GM18951 (cell line): Measurements from ENCODE around the gene YWHAH.

Source experiments
- POLR2A ChIP-seq: IDR thresholded peaks from 4 replicates; pipeline ENCODE4 v1.6.1; 2011; ENCODE audit warnings: mild to moderate bottlenecking; ENCODE audit not compliant: insufficient read length, insufficient read depth; ENCODE audit errors: extremely low read depth
- in situ Hi-C: fragments of 300-500 bp; cut with MboI; formaldehyde crosslinking; loops from one replicate; pipeline ENCODE4 v1.12.0; 2022; ENCODE audit warnings: low sequenced_read_pairs, mixed read lengths, inconsistent platforms; ENCODE audit not compliant: unreplicated experiment

Gene YWHAH

DNA sequence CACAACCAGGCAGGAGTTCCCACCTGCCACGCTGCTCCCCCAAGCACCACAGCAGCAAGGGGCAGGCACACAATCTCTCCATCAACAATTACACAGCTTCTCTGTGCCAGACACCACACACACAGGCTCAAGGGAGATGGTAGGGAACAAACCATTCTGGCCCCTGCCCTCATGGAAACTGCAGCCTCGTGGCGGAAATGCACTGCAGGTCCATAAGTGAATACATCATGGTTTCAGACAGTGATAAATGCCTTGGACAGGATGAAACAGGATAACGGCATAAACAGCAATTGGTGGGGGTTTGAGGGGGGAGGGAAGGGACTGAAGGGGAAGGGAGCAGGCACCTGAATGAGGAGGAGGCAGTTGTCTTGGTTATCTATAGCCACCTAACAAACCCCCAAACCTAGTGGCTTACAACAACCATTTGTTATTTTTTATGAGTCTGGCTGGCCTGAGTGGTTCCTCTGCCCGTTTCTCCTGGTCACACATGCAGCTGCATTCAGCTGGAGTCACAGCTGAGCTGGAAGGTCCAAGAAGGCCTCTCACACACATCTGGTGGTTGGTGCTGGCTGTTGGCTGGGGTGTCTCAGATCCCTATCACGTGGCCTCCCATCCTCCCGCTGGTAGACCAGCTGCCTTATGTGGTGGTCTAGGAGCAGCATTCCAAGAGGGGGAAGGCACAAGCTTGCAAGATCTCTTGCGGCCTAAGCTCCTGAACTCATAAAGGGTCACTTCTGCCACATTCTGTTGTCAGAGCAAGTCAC is 15.0 kb upstream of the YWHAH start:
- TF ChIP-seq POLR2A: no peak
- in situ Hi-C loops: no loop called here

DNA sequence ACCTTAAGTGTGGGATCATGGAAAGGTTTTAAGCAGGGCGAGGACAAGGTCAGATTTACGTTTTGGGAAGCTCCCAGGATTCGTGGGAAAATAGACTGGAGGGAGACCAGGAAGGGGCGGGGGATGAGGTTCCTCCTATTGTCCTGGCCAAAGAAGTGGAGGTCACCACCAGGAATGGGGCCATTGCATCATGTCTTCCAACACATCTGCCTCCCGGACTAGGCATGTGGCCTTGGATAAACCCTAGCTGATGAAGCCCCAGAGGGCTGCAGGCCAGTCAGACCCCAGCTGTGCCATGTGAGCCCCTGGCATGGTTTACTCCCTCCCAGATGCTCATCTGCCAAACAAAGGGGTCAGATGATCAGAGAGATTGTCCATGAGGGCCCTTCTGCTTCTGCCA is 11.5 kb upstream of the YWHAH start:
- TF ChIP-seq POLR2A: no peak
- in situ Hi-C loops: no loop called here

- in situ Hi-C loops: no loop called here
Observed at GRCh38 chr22:31933406-31933805, 10.9 kb upstream of the YWHAH start.

DNA sequence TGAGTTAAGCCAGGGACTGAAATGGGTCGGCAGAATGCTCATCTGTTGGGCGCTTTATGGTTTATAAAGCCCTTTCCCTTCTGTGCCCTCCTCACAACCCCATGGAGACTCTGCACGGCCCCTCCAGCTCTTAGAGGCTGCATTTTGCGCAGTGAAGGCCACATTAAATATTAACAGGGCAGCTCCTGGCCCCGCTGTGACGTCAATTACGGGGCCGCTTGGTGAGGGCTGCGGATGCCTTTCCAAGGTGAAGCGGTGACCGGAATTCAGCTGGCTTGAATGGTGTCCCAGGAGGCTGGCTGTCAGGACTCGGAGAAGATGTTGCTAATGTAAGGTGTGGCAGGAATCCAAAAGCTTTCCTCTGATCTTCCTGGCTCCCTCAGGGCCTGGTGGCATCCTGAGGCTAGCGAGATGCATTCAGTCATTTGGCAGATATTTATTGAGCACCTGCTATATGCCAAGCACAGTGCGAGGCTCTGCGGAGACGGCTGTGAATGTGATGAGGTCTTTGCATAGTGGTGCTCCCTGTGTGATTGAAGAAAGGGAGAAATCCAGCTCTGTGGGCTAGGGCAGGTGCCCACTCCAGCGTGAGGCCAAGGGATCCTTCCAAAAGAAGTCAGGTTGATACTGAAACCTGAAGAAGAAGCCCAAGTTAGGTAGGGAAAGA is 10.4 kb upstream of the YWHAH start:
- in situ Hi-C loops: no loop called here
- TF ChIP-seq POLR2A: no peak

More at GRCh38 chr22:31933406-31933805, 10.9 kb upstream of the YWHAH start:
- TF ChIP-seq POLR2A: no peak

GRCh38 chr22:31935961-31936635 is 8.2 kb upstream of the YWHAH start:
- no peak for TF ChIP-seq POLR2A
- in situ Hi-C loops: no loop called here

GRCh38 chr22:31937341-31937740 is 7.0 kb upstream of the YWHAH start:
- in situ Hi-C loops: no loop called here
- TF ChIP-seq POLR2A: no peak

- TF ChIP-seq POLR2A: no peak
- in situ Hi-C loops: no loop called here
Observed at GRCh38 chr22:31938296-31938695, 6.0 kb upstream of the YWHAH start.

- no peak for TF ChIP-seq POLR2A
- in situ Hi-C loops: no loop called here
Observed at GRCh38 chr22:31940506-31940905, 3.8 kb upstream of the YWHAH start.

- in situ Hi-C loops: no loop called here
- no peak for TF ChIP-seq POLR2A
Observed at GRCh38 chr22:31942091-31942490, 2.2 kb upstream of the YWHAH start.

DNA sequence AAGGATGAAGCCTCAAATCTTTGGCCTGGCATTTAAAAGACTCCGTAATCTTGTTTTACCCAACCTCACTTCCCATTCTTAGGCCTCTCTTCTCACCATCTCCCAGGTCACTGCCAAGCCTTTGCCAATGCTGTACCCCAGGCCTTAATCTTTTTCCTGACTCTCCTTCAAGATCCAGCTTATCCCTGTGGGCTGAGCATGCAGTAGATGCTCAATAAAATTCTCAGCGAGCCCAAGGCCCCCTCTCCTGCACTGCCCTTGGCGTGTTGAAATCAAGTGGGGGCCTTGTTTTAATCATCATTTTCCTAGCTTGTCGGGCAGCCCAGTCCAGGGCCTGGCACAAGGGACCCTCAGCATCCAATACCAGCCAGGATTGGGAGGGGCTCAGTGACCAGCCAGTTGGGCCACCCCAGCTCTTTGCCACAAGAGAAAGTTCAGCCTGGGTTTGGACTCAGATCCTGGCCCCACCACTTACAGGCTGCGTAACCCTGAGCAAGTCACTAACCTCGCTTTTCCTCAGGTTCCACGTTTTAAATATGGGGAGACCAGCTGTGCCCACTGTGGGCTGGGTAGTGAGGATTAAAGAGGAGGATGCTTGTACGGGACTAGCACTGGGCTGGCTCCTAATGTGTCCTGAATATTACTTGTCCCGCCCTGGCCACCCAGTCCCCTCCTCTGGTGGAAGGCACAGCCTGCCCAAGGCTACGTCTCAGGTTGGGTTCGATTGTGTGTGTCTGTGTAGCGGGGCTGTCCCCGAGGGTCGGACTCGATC is 943 bp upstream of the YWHAH start:
- in situ Hi-C loops: no loop called here
- no peak for TF ChIP-seq POLR2A

GRCh38 chr22:31944700-31945442 is 536 bp downstream of the YWHAH start:
- in situ Hi-C loops: no loop called here
- no peak for TF ChIP-seq POLR2A

DNA sequence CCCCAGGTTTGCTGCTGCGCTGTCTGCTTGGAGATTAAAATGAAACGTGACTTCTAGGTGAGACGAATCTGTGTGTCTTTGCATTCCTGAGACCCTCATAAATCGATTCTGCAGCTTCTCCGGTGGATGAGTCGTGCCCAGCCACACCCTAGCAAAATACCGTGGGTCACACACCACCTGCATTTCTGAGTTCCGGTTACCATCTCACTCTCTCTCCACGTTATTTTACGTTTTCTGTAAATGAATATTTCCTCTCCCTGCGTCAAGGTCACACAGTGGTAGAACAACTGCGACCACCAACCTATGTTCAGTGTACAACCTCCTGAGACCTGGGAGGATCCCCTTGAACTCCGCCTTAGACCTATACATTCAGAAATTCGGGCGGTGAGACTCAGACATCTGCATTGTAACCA is 1.1 kb downstream of the YWHAH start:
- TF ChIP-seq POLR2A: no peak
- in situ Hi-C loops: no loop called here

DNA sequence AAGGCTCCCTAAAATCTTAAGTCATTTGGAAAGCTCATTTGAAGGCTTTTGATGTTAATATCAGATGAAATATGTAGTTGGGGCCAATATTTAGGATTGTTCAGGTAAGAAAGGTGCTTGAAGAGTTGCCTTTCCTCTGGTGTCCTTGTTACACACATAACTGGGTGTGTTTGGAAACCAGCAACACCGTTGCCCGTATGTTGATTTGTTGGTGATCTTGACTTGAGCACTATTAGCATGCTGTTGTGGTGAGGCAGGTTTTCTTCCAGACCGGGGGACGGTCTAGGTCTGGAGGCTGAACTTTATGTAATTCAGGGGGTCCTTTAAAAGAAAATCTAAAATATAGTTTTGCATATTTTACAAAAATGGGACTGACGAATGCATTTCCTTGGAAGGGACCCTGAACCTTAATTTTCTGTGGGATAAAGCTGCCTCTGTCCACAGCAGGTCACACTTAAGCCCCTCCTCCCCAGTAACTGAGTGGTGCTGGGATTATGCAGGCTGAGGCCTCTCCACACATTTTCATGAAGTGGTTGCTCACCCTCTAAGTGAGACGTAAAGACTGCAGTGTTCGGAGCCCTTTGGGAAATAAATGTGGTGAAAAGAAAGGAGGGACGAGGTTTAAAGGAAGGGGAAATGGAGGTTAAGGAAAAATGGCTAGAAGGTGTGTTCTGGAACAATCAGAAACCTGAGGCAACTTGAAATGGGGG is 1.8 kb downstream of the YWHAH start:
- in situ Hi-C loops: no loop called here
- no peak for TF ChIP-seq POLR2A
